Peyer's patch (tissue), 4 donors: ENCODE data around the gene EXOC4. TPM values are rescaled to one million over a fixed set of nuclear protein-coding genes. Genes with fewer than 3 reads are reported as not detected.

Experiments used
- DNase-seq, 3 donors: peaks; one replicate each; pipeline ENCODE4 v3.0.0-alpha.2; 2017 to 2019
- H3K27ac ChIP-seq, 4 donors: fragments of 200-600 bp; sonication (generic); one replicate each; pipeline ENCODE4 v1.5.1; 2016 to 2019
- H3K27me3 ChIP-seq, 2 donors: fragments of 200-600 bp; sonication (generic); one replicate each; pipeline ENCODE4 v1.5.1; 2019
- H3K36me3 ChIP-seq, 3 donors: fragments of 200-600 bp; sonication (generic); one replicate each; pipeline ENCODE4 v1.5.1; 2016 to 2019
- H3K4me1 ChIP-seq, 4 donors: fragments of 200-600 bp; sonication (generic); one replicate each; pipeline ENCODE4 v1.5.1; 2016 to 2019
- H3K4me3 ChIP-seq, 4 donors: fragments of 200-600 bp; sonication (generic); 1 replicate in 3 of 4; 2 replicates in 1 of 4; pipeline ENCODE4 v1.5.1; 2016 to 2019; ENCODE audit warnings: mild to moderate bottlenecking in 1 of 4
- H3K9me3 ChIP-seq, 4 donors: fragments of 200-600 bp; sonication (generic); one replicate each; pipeline ENCODE4 v1.5.1; 2016 to 2019; ENCODE audit warnings: mild to moderate bottlenecking in 1 of 4
- CTCF ChIP-seq, 6 experiments: fragments of 450-650 bp in 4 of 6; fragments of 200-600 bp in 2 of 6; sonication (generic) in 1 of 6; IDR thresholded peaks; one replicate each; pipeline ENCODE4 v1.5.1; 2017 to 2019; ENCODE audit warnings: antibody characterized with exemption in 6 of 6, mild to moderate bottlenecking in 3 of 6, moderate library complexity in 1 of 6
- POLR2A ChIP-seq, 2 donors: fragments of 450-650 bp; IDR thresholded peaks; one replicate each; pipeline ENCODE4 v1.5.1; 2017; ENCODE audit warnings: antibody characterized with exemption in 2 of 2, mild to moderate bottlenecking in 2 of 2, moderate library complexity in 2 of 2
- total RNA-seq, 4 donors: library from RNA; depleted of rRNA; stranded (reverse); fragments of >200 nt; gene quantifications; one replicate each; pipeline ENCODE4 v1.1.0, GENCODE V29; 2016

Gene EXOC4
- total RNA-seq, 4 donors from 2014 or later: 128 to 502 (median 141) TPM

GRCh38 chr7:133822001-133822641 lies 569.2 kb downstream of the EXOC4 start:
- Histone ChIP-seq H3K4me3 (no peak overlapping the region), H3K9me3 (no peaks in the 10 kb centered on the region), H3K4me1 (no peaks in the 10 kb centered on the region), H3K27me3 (no peaks in the 10 kb centered on the region), H3K27ac (no peak overlapping the region), H3K36me3 (no peaks in the 10 kb centered on the region)
- no peak for DNase-seq
- TF ChIP-seq CTCF (IDR thresholded peaks at IDR 0.05): no peak
- TF ChIP-seq POLR2A (IDR thresholded peaks at IDR 0.05): no peak

GRCh38 chr7:133822868-133823552 lies 570.1 kb downstream of the EXOC4 start:
- Histone ChIP-seq H3K36me3 (no peaks in the 10 kb centered on the region), H3K4me1 (no peaks in the 10 kb centered on the region), H3K27me3 (no peaks in the 10 kb centered on the region), H3K27ac (no peak overlapping the region), H3K9me3 (no peaks in the 10 kb centered on the region), H3K4me3 (no peak overlapping the region)
- DNase-seq: no peak
- no peak for TF ChIP-seq CTCF (IDR thresholded peaks at IDR 0.05)
- no peak for TF ChIP-seq POLR2A (IDR thresholded peaks at IDR 0.05)

GRCh38 chr7:133824132-133824531 lies 571.3 kb downstream of the EXOC4 start:
- no peaks in the 10 kb centered on the region for H3K4me1 ChIP-seq
- TF ChIP-seq POLR2A (IDR thresholded peaks at IDR 0.05) (no peak), CTCF (IDR thresholded peaks at IDR 0.05) (no peak)
- H3K36me3 ChIP-seq: no peaks in the 10 kb centered on the region
- no peaks in the 10 kb centered on the region for H3K27me3 ChIP-seq
- no peak overlapping the region for H3K27ac ChIP-seq
- H3K9me3 ChIP-seq: no peaks in the 10 kb centered on the region
- no peak for DNase-seq
- no peak overlapping the region for H3K4me3 ChIP-seq

- no peaks in the 10 kb centered on the region for H3K27me3 ChIP-seq
- TF ChIP-seq CTCF (IDR thresholded peaks at IDR 0.05) (no peak), POLR2A (IDR thresholded peaks at IDR 0.05) (no peak)
- no peak overlapping the region for H3K4me3 ChIP-seq
- no peaks in the 10 kb centered on the region for H3K9me3 ChIP-seq
- H3K27ac ChIP-seq: no peak overlapping the region
- H3K4me1 ChIP-seq: no peaks in the 10 kb centered on the region
- no peak for DNase-seq
- no peaks in the 10 kb centered on the region for H3K36me3 ChIP-seq
These were observed 575.1 kb downstream of the EXOC4 start for GRCh38 chr7:133827707-133828623.

GRCh38 chr7:133828906-133829305 lies 576.0 kb downstream of the EXOC4 start:
- H3K36me3 ChIP-seq: no peaks in the 10 kb centered on the region
- no peaks in the 10 kb centered on the region for H3K9me3 ChIP-seq
- DNase-seq: no peak
- TF ChIP-seq POLR2A (IDR thresholded peaks at IDR 0.05) (no peak), CTCF (IDR thresholded peaks at IDR 0.05) (no peak)
- no peak overlapping the region for H3K27ac ChIP-seq
- H3K4me3 ChIP-seq: no peak overlapping the region
- H3K4me1 ChIP-seq: no peaks in the 10 kb centered on the region
- no peaks in the 10 kb centered on the region for H3K27me3 ChIP-seq
